HG02970 (cell line): ENCODE measurements around the gene VSTM4.

Experiments
- ATAC-seq: cut with Tn5 transposase; IDR thresholded peaks from one replicate; pipeline ENCODE4 v1.9.1; 2021; ENCODE audit warnings: mild to moderate bottlenecking, moderate library complexity, moderate number of reproducible peaks; ENCODE audit not compliant: unreplicated experiment, low FRiP score

Gene VSTM4

DNA sequence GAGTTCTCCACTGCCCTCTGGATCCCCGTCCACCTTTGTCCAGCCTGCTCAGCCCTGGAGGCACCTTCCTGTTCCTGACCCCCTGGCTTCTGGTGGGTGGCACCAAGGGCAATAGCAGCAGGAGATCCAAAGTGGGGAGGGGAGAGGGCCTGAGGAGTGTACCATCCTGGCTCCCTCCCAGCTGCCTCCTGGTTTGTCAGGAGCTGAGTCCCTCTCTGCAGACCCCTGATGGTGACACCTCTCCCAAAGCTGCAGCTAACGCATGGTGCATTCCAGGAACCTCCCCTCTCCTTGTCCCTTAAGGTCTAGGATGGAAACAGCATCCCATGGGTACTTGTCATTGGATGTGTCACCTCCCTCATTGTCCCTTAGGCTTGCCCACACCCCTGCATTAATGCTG, 39.6 kb downstream of the VSTM4 start:
- no peak for ATAC-seq

DNA sequence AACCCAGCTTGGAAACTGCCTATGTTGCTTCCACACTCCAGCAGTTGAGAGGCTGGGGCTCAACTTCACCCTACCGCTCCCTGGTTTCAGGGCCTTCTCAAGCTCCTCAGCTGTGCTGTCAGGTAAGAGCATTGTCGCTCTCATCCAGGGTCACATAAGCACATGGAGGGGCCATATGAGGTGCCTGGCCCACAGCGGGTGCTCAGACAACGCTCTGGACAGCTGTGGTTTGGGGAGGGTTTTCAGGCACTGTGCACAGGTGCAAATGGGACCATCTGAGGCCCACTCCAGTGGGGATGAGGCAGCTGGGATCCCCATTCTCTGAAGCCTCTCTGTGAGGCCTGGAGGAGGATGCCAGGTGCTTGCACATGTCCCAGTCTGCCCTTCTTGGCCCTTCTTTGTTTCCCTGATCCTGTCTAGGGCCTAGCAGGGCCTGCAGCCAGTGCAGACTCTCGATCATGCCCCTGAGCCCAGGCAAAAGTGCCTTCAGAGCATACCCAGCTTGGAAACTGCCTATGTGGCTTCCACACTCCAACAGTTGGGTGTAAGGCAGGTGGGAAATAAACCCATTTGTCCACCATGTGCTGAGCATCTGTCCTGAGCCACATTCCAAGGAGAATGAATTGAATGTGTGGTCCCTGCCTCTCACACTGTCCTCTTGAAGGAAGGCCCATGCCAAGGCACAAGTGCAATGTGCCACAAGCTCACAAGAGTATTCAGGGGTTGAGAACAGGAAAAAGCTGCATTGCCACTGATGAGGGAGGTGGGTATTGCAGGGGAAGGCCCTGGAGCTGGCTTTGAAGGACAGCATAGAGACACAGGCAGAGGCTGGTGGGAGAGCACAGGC, 40.3 kb downstream of the VSTM4 start:
- ATAC-seq, result no peak

DNA sequence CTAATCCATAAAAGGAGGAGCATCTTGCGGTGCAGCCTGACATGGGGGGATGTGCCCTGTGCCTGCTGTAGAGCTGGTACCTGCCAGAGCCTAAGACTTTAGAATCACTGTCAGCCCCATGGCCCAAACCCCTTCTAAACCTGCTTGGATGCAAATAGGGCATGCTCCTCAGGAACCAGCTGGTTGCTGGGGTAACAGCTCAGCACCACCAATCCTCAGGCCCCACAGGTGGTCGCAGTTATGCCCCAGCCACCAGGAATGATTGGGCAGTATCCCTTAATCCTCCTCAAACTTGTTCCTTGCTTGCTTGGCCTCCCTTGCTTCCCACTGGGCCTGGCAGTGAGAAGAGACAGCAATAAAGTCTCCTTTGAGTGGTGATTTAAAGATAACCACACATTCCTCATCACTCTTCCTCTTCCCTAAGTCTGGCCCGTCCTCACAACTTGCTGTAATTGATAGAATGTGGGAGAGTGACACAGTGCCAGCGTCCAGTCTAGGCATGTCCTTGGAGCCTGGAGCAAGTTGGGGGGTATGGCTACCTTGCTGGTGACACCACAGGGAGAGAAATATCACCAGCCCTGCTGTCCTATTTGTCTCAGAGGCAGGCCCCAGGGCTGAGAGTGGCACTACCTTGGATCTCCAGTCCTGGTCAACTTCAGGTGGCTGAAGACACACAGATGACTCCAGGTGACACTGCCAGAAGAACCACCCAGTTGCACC, 43.0 kb downstream of the VSTM4 start:
- ATAC-seq, result no peak

DNA sequence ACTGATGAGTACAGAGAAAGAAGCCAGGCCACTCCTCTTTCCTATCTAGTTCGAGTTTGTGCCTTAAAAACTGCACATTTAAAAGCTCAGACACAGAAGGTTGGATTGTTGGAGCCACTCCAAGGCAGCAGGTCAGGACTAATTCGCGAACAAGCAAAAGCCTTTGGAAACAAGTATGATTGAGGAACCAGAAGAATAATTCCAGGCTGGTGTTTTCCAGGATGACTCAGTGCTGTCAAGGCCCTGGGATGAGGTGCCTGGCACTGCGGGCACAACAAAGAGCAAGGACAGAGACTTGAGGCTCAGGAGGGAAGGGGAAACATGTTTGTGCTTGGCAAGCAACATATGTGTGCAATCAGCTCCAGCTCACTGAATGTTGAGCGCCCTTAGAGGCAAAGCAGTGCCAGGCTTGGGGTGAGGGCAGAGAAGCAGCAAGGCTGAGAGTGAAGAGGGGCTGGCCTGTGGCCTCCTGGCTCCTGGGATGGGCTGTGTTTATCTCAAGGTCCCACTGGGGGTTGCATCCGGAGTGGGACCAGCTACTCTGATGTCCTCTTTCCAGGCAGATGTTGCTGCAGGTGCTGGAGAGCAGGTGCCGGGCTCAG, 44.1 kb downstream of the VSTM4 start:
- no peak for ATAC-seq

DNA sequence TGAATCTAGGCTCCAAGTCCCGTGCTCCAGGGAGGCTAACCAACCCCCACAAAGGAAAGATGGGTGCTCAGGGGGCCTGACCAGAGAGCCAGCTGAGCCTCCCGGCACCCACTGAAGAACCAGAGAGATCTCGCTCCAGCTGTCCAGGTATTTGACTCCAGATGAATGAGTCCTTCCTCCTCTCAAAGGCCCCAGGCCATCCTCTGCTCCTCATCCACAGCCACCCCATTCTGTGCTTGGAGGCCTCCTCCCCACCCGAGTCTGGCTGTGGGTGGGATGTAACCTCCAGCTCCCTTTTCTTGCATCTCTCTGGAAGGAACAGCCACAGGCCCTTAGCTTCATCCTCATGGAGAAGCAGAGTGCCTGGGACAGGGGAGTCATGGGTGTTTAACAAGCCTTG, 44.6 kb downstream of the VSTM4 start:
- no peak for ATAC-seq

DNA sequence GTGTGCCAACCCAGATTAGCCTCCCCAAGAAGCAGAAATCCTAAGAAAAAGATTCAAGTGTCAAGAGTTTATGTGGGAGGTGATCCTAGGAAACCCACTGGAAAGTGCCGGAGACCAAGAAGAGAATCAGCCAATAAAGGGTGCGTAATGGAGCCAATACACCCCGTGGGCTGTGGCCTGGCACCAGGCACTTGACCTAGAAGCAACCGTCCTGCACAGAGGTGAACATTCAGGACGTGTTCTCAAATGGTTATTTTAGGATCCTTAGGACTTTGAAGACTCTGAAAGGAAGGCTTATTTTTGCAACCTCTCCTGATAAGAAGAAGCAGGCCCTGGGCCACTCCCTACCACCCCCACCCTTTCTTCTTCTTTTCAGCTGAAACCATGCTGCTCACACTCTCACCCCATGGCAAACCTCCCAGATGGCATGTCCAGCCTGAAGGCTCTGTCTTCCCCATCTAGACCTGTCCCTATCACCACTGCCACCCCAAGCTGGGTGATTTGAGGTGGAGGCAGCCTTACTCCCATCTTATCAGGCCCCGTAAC, 46.6 kb downstream of the VSTM4 start:
- no peak for ATAC-seq

DNA sequence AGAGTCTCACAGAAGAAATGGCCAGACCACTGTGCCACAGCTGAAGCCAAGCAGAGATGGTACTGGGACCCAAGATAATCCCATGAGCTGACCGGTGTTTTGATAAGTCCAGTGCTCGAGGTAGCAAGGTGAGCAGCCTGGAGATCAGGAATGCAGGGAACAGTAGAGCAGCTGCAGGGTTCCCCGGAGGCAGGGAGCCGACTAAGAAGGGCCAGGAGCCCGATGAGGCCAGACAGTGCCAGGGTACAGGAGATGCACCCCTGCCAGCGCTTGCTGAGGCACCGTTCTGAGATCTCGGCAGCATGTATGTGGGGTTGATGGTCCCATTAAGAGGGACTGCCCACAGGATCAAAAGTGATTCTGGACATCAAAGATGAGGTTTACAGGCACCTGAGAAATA, 47.1 kb downstream of the VSTM4 start:
- no peak for ATAC-seq

DNA sequence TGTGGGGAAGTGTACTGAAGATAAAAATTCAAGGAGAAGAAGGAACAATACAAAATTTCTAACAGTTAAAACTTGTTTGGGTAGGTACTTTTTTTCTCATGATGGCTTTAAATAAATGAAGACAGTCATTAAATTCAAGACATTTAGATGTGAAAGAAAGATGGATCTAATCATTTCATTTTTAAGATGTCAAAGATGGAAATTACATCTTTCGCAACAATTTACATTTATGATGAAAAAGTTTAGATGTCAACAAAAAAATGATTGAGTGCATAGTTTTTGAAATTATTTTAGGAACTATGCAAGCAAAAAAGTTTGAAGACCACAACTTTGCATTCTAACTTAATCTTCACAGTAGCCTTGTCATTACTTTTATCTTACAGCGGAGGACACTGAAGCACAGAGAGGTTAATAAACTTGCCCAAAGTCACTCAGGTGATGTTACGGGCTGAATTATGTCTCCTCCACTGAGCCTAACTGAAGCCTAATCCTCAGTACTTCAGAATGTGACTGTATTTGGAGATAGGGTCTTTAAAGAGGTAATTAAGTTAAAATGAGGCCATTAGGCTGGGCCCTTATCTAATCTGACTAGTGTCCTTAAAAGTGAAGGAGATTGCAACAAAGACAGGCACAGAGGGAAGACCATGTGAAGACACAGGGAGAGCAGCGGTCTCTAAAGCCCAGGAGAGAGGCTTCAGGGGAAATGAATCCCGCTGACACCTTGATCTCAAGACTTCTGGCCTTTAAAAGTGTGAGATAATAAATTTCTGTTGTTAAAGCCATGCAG, 48.2 kb downstream of the VSTM4 start:
- ATAC-seq, result no peak

DNA sequence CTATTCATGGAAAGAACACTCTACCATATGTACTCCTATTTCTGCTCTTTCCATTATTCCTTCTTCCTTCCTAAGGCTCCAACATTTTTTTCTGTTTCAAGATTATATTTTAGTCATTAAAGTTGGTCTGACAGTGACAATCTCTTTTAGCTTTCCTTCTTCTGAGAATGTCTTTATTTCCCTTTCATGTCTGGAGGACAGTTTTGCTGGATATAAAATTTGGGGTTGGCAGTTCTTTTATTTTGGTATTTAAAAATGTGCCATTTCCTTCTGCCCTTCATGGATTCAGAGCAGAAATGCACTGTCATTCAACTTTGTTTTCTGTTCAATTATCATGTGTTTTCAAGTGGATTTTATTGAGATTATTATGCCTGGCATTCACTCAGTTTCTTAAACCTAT, 53.1 kb downstream of the VSTM4 start:
- no peak for ATAC-seq

DNA sequence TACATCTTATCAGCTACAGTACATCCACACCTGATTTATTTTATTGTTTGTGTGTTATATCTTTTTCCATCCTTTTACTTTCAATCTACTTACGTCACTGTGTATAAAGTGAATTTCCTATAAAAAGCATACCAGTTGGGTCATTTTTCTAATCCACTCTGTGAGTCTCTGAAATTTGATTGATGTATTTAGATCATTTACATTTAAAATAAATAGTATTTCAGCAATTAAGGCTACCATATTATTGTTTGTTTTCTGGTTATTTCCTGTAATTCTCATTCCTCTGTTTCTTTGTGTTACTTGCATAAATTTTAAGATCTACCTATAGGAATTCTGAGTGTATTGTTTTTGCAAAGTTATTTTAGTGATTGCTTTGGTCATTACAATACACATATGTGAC, 53.7 kb downstream of the VSTM4 start:
- ATAC-seq, result no peak

DNA sequence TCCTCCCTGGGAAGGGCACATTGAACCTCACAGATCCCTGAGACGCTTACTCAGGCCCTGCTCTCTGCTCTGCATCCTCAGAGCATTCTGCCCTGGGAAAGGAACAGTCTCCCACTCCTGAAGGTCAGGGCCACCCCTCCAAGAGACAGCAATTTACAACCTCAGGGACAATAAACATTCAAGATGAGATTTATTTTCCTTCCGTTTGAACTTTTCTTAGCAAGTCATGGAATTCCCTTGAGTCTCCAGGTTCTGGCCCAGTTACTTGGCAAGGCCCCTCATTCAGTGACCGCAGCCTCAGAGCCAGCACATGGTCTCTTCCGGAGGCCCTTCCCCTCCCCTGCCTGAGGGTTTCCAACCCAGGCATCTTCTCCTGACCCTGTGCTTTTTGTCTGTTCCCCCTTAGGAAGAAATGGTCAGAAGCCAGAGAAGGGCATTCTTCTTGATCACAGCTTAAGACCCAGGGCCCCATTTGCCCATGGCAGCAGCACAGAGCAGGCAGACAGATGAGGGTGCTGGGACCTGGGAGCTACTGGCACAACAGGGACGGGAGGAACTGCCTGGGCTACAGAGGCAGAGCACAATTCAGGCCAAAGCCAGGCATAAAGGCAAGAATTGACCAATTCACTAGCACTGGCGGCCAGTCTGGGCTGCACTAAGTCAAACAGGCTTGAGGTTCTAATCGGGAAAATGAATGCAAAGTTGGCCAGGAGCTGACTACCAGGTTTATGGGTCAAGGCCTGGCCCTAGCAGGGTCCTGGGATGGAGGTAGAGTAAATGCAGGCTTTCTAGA, 56.7 kb downstream of the VSTM4 start:
- no peak for ATAC-seq

DNA sequence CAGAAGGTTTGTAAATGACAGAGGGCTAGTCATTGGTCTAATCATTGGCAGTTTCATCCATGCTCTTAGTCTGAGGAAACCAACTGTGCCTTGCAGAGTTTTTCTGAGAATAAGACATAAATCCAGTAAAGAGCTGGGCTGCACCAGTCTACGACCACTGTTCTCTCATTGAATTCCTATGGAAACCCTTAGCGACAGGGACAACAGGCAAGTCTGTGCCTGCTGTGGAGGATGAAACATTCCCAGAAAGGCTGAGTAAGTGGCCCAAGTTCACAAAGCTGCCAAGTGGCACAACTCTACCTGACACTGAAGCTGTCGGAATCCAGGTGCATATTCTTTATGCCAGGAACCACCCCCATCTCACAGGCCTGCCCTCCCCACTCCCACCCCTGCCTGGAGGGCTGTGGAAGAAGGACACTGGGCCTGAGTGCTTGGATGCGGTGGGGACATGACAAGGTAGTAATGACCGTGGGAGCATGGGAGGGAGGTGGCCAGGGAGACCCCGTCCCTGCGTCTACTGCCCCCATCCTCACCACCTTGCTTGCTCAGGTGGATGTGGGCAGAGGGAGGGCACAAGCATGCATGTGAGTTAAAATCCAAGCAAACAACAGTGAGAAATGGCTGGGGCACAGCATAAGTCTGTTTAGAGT, 58.0 kb downstream of the VSTM4 start:
- no peak for ATAC-seq

DNA sequence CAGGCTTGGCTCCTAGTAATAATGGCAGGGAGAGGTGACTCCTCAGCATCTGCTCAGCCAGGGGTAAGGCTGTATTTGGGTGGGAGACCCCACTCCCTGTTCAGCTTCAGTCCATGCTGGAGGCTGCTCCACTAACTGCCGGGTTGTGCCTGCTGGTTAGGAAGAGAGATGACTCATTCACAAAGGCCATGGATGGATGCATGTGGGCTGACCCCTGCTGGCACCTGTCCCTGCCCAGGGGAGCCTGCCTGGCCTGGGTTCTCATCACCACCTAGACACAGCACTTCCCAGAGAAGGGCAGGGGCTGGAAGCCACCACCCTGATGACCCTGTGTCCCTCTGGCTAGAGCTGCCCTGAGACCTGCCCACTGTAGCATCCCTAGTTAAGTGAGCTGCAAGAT, 59.0 kb downstream of the VSTM4 start:
- no peak for ATAC-seq

DNA sequence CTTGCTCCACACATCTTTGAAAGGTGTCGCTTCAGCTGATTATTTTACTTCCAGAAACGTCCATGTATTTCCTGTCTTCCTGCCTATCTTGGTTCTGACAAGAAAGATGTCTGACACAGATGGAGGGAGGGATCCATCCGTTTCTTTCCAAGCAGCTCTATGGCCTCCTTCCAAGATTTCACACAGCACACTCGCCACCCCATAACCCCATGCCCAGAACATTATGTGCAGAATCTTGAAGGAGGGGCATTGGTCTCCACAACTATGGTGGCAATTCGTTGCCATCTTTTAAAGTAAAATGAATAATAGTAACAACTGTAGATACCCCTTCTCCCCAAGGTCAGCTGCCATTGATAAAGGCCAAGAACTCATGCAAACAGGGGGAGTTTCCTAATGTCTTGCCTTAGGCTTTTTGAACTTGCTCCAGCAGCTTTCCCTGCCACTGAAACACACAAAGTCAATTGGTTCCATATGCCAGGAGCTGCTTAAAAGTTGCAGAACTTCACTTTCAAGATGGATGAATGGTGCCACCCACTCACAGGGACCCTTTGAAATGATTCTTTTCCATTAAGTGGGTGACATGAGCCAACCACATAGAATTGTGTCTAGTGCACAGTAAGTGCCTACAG, 60.0 kb downstream of the VSTM4 start:
- ATAC-seq, result no peak

DNA sequence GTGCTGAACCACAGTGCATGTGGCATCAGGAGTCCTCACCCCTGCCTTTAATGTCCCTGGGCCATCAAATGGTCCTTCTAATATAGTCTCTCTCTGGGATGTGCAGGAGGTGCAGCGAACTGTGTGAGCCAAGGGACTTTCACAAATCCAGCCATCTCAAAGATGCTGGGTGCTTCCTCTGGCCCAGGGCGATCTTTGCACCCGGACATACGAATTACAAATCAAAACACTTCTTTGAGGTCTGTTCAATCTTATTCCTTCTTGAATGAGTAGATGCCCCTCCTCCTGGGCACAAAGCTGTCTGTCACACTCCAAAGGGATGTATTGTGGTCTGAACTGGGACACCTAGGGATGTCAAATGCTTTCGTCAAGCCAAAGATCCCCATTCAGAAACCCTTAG, 60.6 kb downstream of the VSTM4 start:
- no peak for ATAC-seq

DNA sequence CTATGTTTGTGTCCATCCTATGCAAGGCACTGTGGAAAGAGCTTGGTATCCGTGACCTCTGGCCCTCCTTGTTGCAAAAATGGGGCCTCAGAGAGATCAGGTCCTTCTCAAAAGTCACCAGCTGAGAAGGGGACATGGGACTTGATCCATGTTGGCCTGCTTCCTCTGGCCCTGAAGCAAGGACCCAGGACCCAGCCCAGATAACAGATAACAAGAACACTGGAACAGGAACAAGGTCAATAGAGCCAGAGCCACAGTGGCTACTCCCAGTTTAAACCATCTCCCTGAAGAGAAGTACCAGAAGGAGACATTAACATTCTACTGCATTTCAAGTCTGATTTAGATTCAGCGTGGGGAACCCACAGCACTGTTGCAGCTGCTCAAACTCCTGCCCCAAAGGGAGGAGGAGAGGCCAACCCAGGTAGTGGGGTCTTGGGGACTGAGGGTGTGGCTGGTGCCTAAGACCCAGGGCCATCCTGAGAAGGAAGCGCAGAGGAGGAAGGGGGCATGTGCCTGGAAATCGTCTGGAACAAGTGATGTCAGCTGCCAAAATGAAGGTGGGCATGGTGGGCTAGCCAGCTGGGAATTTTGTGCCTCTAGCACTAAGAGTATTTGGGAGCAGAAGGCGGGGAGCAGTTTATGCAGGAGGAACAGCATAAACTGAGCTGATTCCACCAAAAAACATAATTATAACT, 61.2 kb downstream of the VSTM4 start:
- ATAC-seq, result no peak

DNA sequence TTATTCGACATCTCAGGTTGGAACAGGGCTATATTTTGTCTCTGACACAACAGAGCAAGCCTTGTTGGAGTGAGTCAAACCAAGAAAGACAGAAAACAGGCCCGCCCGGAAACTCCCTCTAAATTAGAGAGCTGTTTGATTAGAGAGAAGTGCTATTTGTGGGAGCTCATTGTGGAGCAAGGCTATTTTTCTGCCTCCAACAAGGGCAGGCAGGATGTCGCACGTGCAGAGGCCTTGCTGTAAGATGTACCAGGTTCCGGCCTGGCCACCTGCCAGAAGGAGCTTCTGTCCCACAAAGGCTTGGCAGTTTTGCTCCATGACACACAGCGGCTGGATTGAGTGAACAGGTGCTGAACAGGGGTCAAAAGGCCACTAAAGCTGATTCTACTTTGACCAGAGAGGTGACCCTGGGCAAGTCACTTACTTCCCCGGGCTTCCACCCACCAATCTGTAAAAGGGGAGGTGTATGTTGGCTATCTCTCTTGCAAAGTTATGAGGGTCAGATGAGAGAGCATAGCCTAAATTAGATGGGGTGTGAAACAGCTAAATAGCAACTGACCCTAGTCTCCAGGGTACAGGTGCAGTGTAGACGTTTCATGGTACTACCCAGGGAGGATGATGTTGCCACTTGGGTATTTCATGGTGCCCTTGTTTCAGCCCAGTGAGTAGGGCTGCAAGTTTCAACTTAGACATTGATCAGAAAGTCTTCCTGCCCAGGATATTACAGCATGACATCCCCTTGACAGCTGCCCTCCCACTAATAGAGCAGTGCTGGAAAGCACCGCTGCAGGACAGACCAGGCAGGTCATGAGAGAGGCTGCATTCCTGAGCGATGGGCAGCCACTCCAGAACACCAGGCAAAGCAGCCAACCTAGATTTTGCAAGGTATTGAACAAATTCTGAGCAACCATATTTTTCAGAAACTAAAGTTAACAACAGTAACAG, 62.0 kb downstream of the VSTM4 start:
- ATAC-seq, result no peak
